Tongue (tissue), 2 donors: ENCODE data around the gene VPS11. TPM values are rescaled to one million over a fixed set of nuclear protein-coding genes. Genes with fewer than 3 reads are reported as not detected.
"Not testable (repeated sequence)": the region's sequence is repeated elsewhere in the genome, so short reads cannot be mapped to it uniquely, and the experiment has no call there.

Source experiments
- DNase-seq: peaks from one replicate; pipeline ENCODE4 v3.0.0-alpha.2; 2015
- total RNA-seq: library from RNA; depleted of rRNA; stranded (reverse); fragments of >200 nt; gene quantifications from one replicate; pipeline ENCODE4 v1.2.3, GENCODE V29; 2014

Gene VPS11
- total RNA-seq, 1 donor from 2014 or later: 29.7 TPM

DNA sequence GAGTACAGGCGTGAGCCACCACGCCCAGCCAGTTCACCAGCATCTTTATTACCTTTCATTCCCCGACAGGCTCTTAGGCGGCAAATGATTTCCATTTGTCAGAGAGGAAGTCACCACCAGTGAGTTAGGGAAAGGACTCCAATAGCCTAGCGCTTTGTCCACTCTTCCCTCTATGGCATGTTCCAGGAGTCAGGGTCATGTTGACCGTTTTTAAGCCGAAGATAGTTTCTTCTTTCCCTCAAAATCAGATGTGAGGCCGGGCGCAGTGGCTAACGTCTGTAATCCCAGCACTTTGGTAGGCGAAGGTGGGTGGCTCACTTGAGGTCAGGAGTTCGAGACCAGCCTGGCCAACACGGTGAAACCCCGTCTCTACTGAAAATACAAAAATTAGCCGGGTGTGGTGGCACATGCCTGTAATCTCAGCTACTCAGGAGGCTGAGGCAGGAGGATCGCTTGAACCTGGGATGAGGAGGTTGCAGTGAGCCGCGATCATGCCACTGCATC lies 35.6 kb downstream of the VPS11 start:
- not testable (repeated sequence) for DNase-seq

DNA sequence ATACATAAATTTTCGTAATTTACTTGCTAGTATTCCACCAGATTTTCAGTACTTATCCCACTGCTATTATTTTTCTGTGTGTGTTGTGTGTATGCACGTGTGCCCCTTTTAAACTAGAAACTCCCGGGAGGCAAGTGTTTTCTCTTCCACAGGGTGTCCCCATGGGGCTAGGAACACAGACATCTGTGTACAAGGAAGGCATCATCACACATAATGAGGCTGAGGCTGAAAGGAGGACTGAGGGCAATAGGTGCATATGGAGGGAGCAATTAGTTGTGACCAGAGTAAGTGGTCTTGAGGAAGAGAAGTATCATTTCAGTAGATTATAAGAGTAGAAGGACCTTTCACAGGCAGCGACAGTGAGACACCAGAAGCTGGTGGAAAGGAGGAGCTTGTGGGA lies 36.2 kb downstream of the VPS11 start:
- DNase-seq: no peak

DNA sequence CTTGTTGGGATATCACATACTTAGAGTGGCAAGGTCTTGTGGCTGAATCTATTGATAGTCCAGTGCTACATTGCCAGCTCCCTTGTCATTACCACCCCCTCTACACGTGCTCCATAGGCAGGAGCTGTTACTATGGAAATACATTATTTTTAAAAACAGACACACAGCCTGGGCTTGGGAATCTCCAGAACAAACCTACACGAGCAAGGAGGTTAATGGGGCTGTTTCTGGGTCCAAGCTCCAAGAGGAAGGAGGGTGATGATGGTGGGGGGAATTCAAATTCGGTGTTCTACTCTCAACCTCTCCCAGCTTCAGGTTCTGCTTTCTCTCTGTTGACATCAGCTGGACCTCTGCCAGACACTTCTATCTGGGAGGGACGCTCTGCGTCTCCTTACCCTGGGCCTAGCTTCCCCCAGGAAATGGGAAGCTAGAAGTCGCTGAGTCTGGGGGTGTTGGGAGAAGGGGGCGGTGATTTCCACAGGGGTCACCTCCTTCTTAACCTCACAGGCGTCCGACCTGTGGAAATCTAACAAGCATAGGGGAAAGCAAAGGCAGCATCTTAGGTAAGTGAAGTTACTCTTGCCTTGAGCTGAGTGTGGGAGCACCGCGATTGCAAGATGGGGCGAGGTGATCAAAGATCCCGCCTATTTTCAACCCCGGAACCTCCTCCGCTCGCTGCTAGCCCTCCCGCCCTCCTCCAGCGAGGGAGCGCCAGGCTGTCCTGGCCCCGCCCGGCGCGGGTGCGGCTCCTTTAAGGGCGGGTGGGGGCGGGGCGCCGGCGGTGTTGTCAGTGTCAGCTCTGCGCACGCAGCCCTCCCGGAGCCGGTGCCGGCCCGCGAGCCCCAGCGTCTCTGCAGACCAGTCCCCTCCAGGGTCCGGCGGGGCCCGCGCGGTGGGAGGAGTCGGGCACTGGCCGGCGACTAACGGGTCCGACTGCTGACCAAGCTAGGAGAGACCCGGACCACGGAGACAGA lies 39.2 kb downstream of the VPS11 start, which contains the start of gene C2CD2L:
TSS of gene C2CD2L (plus strand) at position 781 of the 974 bp plus-strand sequence. CDS start 398 bp downstream, outside the sequence.
- peak; percentile 96 for DNase-seq

DNA sequence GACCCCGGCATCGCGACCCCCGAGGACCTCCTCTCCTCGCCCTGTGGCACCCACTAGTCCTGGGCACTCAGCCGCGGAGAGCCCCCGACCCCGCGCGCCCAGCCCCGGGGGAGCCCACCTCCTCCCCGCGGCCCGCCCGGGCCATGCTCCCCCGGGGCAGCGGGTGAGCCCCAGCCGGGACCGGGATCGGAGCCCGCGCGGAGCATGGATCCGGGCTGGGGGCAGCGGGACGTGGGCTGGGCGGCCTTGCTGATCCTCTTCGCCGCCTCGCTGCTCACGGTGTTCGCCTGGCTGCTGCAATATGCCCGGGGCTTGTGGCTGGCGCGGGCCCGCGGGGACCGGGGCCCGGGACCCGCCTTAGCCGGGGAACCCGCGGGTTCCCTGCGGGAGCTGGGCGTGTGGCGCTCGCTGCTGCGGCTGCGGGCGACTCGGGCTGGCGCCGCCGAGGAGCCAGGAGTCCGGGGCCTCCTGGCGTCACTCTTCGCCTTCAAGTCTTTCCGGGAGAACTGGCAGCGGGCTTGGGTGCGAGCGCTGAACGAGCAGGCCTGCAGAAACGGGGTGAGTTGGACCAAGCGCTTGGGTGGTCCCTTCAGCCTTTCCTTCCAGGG lies 40.0 kb downstream of the VPS11 start:
- no peak for DNase-seq

DNA sequence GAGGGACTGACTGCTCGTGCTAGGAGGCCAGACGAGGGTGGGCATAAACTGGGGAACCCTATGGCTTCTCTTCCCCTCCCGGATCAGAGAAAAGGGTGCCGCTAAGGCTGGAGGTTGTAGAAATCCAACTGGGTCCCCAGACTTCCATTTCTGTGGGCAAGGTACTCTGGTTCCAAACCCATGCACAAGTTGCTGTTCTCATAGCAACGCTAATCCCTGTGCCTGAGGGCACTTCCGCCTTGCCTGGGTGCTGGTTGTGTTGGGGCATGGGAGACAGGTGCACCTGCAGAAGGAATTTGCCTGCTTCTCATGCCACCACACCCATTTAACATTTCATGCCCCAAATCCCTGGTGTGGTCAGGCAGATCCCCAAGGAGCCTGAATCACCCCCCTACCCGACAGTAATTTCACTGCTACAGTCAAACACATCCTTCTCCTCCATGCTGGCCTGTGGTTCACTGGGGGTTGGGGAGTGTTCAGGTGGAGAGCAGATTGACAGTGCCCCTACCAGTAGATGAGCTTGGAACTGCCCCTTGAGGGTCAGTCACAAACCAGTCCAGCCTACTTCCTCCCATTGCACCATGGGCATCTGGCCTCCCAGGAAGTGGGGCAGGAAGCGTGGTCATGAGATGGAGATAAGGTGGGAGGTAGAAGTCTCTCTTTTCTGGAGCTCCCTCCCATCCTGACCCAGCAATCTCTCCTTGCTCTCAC lies 40.7 kb downstream of the VPS11 start:
- peak; percentile 69 for DNase-seq

DNA sequence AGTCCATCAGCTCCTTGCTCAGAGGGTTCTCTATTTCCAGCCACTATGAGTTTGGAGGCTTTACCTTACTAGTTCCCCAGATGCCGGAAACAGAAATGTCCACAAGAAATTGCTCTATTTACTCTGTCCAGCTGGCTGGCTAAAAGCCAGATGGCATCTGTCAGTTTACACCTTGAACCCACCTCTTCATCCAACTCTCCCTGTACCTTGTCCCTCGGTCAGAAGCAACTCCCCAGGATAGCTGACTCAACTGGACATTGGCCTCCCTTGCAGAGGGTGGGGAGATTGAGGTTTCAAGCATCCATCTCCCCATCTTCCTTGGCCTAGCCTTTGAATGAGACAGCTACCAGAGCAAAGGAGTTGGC lies 41.2 kb downstream of the VPS11 start:
- no peak for DNase-seq

DNA sequence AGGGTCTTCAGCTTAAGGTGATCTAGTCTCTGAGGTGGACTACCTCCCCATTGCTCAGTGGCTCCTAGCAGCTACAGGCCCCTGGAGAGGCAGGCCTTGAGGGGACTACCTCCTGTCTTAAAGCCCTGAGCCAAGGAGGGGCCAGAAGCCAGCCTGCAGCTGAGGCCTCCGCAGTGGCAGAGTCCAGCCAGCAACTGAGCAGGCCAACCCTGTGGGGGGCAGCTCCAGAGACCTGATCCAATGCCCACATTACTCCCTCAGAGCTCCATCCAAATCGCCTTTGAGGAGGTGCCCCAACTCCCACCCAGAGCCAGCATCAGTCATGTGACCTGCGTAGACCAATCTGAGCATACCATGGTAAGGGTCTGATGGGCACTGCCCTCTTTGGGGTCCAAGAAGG lies 42.2 kb downstream of the VPS11 start:
- DNase-seq: no peak

DNA sequence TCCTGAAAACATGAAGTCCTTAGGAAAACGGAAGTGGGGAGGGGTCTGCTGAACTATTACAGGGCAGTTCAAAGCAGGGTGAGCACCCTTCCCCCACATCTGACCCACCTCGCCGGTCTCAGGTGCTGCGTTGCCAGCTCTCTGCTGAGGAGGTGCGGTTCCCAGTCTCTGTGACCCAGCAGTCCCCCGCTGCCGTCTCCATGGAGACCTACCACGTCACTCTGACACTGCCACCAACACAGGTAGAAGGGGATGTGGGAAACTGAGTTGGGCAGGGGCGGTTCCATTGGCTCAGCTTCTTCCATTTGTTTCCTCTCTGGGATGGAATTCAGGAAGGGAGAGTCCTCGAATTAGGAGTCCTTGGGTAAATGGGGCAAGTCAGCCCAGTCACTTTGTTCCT lies 42.8 kb downstream of the VPS11 start:
- no peak for DNase-seq

DNA sequence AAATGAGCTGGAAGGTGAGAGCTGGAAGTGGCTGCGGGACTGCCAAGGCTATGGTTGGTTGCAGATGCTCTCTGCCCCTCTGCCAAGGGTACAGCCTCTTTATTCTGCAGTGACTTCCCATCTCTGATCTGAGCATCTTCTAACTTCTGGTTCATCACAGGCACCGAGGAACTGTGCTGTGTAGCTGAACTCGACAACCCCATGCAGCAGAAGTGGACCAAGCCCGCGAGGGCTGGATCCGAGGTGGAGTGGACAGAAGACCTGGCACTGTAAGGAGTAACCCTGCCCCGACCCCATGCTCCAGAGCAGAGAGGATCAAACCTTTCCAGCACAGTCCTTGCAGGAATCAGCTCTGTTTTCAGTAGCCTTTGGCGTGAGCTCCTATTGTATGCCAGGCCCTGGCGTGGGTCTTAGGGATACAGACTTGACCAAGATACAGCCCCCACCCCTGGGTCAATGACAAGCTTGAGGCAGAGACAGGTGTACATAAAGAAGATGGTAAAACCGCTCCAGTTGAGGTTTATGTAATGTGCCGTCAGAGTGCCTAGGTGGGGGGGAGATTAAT lies 43.8 kb downstream of the VPS11 start:
- no peak for DNase-seq

DNA sequence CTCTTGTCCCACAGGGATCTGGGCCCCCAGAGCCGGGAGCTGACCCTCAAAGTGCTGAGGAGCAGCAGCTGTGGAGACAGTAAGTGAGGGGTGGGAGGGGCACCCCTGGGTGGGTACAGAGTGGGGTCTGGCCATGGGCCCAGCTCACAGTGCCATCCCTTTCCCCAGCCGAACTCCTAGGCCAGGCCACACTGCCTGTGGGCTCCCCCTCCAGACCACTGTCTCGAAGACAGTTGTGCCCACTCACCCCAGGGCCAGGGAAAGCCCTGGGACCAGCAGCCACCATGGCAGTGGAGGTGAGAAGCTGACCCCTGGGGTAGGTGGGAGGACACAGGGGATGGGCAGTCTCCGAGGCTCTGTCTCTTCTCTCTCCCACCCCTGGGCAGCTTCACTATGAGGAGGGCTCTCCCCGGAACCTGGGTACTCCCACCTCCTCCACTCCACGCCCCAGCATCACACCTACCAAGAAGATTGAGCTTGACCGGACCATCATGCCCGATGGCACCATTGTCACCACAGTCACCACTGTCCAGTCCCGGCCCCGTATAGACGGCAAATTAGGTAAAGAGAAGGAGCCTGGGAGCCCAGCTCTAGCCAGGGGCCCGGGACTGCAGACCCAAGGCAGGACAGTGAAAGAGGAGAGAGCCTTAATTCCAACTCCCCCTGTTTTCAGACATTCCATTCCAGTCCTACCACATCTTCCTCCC lies 44.8 kb downstream of the VPS11 start:
- DNase-seq: no peak

DNA sequence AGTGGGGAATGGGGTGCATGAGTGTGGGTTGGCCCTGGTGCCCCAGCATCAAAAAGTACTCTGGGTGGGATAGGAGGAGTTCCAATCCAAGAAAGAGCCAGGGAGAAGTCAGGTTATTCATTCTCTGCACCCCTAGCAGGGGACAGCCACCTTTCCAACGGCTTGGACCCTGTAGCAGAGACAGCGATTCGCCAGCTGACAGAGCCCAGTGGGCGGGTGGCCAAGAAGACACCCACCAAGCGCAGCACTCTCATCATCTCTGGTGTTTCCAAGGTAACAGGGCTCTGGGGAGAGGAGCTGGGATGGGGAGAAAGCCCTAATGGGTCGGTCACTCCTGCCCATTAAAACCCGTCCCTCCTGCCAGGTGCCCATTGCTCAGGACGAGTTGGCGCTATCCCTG lies 46.1 kb downstream of the VPS11 start:
- no peak for DNase-seq

DNA sequence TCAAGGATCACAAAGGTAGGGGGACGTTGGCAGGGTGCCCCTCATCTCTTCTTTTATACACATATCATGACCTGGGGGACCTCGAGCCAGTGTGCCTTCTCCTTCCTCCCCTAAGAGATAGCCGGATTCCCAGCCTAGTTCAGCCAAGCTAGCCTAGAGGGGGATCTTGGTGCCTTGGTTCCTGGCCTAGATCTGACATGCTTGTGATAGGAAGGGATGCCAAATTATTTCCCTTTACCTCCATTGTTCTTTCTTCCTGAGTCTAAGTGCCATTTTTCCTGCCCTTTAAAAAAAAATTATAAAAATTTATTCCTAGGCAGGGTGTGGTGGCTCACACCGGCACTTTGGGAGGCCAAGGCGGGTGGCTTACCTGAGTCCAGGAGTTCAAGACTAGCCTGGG lies 46.7 kb downstream of the VPS11 start:
- no peak for DNase-seq

DNA sequence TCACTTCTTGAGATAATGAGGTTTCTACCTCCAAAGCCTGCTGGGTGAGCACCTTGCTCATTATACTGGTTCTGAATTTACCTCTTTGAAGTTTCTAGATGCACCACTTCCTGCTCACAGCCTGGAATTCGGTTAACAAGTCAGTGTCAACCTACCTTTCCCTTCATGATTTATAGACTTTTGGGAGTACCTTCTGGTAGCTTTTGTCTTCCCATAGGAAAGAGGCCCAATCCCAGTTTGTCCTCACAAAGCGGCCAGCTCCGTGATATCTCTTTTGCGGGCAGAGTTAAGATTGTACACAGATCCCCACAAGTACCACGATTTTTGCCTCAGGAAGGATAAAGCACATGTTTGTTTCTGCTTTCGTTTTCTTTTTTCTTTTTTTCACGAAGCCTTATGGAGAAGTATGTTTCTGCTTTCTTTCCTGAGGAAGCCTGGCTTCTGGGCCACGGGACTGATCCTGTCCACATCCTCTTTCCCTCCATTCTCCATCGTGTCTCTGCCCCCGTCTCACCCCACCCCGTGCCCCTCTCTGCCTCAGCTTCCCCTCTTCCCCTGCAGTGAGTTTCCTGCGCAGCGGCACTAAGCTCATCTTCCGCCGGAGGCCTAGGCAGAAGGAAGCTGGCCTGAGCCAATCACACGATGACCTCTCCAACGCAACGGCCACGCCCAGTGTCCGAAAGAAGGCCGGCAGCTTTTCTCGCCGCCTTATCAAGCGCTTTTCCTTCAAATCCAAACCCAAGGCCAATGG lies 48.0 kb downstream of the VPS11 start:
- DNase-seq: no peak

DNA sequence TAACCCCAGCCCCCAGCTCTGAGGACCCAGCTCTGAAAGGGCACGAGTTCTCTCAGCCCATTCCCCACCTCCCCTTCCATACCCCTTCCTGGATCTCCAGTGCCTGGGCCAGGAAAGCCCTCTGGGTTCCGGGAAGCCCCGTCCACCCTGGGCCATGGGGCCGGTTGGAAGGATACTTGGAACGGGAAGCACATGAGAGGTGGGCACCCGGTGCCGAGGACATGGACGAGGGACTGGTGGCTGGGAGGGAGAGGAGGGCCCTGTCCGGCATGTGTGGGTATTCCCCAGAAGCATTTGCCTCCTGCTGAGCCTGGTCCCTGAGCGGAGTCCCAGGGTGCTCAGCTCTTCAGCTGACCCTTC lies 48.6 kb downstream of the VPS11 start:
- no peak for DNase-seq

DNA sequence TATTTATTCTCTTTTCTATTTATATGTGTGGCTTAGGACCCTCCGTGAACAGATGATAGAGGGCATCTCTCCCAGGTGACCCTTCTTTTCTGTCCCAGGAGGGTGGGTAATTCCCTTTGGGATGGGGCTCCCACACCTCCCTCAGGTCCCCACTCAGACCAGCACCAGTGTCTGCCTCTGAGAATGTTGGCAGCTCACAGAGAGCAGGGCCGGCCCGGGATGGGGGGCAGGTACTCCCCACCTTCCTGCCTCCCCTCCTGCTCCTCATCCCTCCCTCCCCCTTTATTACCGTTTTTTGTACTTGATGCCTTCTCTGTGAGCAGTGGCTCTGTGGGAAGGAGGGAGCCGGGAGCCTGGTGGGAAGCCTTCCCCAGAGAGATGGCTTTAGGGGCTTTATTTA lies 49.0 kb downstream of the VPS11 start:
- DNase-seq: no peak

DNA sequence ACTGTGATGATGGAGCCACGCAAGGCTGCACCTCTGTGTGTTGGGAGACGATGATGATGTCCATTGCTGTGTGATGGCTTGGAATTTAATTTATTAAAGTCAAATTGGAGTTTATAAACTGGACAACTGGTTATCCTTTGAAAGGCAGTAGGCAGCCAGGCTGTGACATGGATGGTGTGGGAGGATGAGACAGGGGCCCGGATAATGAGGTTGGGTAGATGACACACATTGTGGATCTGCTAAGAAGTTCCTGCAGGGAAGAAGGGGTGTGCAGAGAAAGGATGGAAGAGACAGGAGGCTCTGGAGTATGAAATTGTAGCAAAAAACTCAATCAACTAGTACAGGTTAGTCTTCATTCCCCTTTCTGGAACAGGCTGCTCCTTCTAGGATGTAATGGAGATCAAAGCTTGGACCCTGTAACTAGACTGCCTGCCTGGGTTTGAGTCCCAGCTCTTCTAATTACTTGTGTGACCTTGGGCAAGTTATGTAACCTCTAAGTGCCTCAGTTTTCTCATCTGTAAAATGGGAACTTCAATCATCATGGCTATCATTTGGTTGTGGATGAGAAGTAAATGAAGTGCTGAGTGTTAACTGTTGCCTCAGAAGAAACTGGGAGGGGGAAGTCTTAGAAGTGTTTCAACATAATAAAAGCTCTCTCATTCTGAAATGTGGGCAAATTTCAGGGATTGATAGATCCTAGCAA lies 49.5 kb downstream of the VPS11 start:
- DNase-seq: no peak

DNA sequence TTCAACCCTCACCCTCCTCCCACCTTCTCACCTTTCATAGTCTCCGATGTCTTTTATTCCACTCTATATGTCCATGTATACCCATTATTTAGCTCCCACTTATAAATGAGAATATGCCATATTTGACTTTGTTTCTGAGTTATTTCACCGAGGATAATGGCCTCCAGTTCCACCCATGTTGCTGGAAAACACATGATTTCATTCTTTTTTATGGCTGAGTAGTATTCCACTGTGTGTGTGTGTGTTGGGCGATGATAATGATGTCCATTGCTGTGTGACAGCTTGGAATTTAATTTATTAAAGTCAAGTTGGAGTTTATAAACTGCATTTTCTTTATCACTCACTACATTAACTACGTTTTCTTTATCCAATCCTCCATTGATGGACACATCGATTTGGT lies 50.6 kb downstream of the VPS11 start:
- no peak for DNase-seq

DNA sequence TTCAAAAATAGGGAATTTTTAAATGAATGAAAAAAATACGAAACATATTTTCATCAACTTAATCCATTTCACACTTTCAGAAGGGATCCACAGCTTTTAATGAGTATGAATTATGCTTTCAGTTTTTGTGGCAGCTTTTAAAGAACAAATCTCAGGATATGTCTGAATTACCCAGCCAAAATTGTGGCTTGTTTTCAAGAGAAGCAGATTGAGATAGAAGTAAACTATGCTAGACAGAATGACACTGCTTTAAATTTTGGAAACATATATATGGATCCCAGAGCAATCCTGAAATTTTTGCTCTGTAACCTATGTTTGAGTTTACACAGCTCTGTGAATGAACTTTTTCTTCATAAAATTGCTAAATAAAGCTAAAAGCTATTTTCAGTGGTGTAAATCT lies 51.3 kb downstream of the VPS11 start:
- DNase-seq: no peak

DNA sequence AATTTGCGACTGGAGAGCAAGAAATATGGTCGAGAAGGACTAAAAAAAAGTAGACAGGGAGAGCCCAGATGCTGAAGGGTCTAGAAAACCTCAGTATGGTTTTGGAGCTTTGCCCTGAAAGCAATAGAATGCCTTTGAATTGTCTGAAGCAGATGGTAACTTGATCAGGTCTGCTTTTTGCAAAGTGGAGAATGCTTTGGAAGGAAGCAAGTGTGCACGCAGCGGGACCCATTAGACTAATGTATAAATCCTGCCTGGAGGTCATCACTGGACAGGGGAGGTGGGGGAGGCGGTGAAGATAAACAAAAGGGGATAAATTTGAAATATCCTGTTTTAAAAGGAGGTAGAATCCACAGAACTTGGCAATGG lies 53.0 kb downstream of the VPS11 start:
- peak; percentile 70 for DNase-seq

DNA sequence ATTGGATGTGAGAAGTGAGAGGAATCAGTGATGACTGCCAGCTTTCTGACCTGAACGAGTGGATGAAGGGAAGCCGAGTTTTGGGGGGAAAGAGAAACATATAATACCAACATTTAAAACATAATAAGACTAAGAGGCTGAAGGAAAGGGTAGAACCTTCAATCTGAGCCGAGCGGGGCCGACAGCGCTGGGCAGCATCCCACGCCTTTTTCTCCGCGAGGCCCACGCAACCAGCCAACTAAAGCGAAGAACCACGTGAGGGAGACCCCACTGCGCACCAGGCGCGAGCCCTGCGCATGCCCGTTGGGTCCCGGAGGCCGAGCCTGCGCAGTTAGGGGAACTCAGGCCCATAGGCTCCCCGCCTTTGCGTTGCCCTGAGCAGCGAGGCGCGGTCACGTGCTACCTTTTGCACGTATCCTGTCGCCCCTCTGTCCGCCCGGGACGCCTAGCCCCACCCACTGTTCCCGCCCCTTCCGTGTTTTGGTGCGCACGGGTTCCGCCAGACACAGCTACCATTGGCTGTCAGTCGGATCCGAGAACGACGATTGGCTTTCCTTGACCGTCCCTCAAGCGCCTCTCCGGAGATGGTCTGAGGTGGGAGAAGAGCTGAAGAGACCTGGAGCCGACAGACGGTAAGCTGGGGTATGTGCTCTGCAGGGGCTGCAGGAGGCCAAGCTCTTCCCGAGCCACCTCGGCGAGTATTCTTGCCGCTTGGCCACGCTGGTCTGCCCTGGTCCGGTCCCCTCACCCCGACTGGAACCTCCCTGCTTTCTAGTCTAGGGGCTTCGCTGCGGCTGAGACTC lies 53.6 kb downstream of the VPS11 start, which contains the start of gene HINFP:
TSS of gene HINFP (plus strand) at position 573 of the 803 bp plus-strand sequence. CDS start 5,365 bp downstream, outside the sequence.
- peak; percentile 100 for DNase-seq
